GM12801 (cell line): ENCODE data around the gene BICC1.

Experiments used
- CTCF ChIP-seq: IDR thresholded peaks from one replicate; pipeline ENCODE4 v1.5.1; 2011; ENCODE audit warnings: control low read depth; ENCODE audit not compliant: insufficient read length; ENCODE audit errors: extremely low read depth

The BICC1 gene

GRCh38 chr10:58698777-58699356, 186.2 kb downstream of the BICC1 start:
- no peak for TF ChIP-seq CTCF

GRCh38 chr10:58700591-58700990, 187.9 kb downstream of the BICC1 start:
- TF ChIP-seq CTCF: no peak

- no peak for TF ChIP-seq CTCF
Observed at GRCh38 chr10:58701405-58702135, 188.9 kb downstream of the BICC1 start.

- TF ChIP-seq CTCF: no peak
Observed at GRCh38 chr10:58704226-58704625, 191.6 kb downstream of the BICC1 start.

GRCh38 chr10:58704671-58705141, 192.0 kb downstream of the BICC1 start:
- no peak for TF ChIP-seq CTCF

GRCh38 chr10:58706836-58707235, 194.2 kb downstream of the BICC1 start:
- no peak for TF ChIP-seq CTCF

- no peak for TF ChIP-seq CTCF
Observed at GRCh38 chr10:58712141-58712540, 199.5 kb downstream of the BICC1 start.
